HCT116 (cell line): ENCODE data around the gene RBFOX2. TPM values are rescaled to one million over a fixed set of nuclear protein-coding genes. Genes with fewer than 3 reads are reported as not detected.

Experiments used
- ATAC-seq: fragments of 200-7000 bp; cut with Tn5 transposase; 2 replicates; pipeline ENCODE4 v1.9.1; 2020; ENCODE audit warnings: mild to moderate bottlenecking, moderate library complexity
- BruUV-seq: library from RNA; stranded (reverse); fragments of 400-500 nt; replicated peaks from 2 replicates; lab custom pipeline; 2021; lab: Mats Ljungman, UMichigan
- CTCF ChIA-PET: fragments of 300-600 bp; sonication (Branson Sonifier 250); formaldehyde crosslinking; loops from one replicate; lab custom pipeline; 2021; ENCODE audit warnings: antibody characterized with exemption; lab: Charles Lee
- POLR2A ChIA-PET: fragments of 300-600, 350-600 bp; sonication (Branson Sonifier 250); formaldehyde crosslinking; loops from one replicate; lab custom pipeline; 2021; ENCODE audit warnings: antibody characterized with exemption; lab: Charles Lee
- RAD21 ChIA-PET, 2 experiments: fragments of 300-600 bp; sonication (Branson Sonifier 250); formaldehyde crosslinking; loops; one replicate each; lab custom pipeline; 2023; ENCODE audit warnings: low total read pairs in 2 of 2; ENCODE audit not compliant: uncharacterized antibody in 2 of 2, unreplicated experiment in 2 of 2, low non-redundant PET in 1 of 2; lab: Charles Lee
- DNase-seq: peaks from one replicate; pipeline ENCODE4 v3.0.0-alpha.2; 2010; ENCODE audit warnings: low read depth, low spot score
- H2AFZ ChIP-seq: fragments of 200-600 bp; shearing (Covaris generic), sonication (generic); 2 replicates; pipeline ENCODE4 v1.6.1; 2017; ENCODE audit warnings: low read depth, mixed run types, mixed read lengths, antibody characterized with exemption, low read length; ENCODE audit not compliant: poor library complexity, severe bottlenecking
- H3K27ac ChIP-seq: 2 replicates; pipeline ENCODE4 v1.5.1; 2012; ENCODE audit warnings: low read depth, low read length
- H3K27me3 ChIP-seq: fragments of 200-600 bp; sonication (generic); 2 replicates; pipeline ENCODE4 v1.6.1; 2016; ENCODE audit warnings: mixed run types, low read length, mixed read lengths; ENCODE audit not compliant: insufficient read depth
- H3K36me3 ChIP-seq, 2 experiments: fragments of 200-500 bp in 1 of 2; fragments of 200-600 bp in 1 of 2; sonication (Bioruptor generic) in 1 of 2; sonication (generic) in 1 of 2; 2 replicates each; pipeline versions ENCODE4 v1.5.1 to v1.6.1; 2014 to 2016; ENCODE audit warnings: low read length in 2 of 2, inconsistent platforms in 1 of 2, mixed read lengths in 1 of 2, mixed run types in 1 of 2; ENCODE audit not compliant: insufficient read depth in 2 of 2, control insufficient read depth in 1 of 2
- H3K4me1 ChIP-seq, 2 experiments: fragments of 200-600 bp in 1 of 2; sonication (generic) in 1 of 2; 2 replicates each; pipeline versions ENCODE4 v1.5.1 to v1.6.1; 2012 to 2017; ENCODE audit warnings: low read length in 2 of 2, inconsistent platforms in 1 of 2, mild to moderate bottlenecking in 1 of 2, mixed read lengths in 1 of 2, mixed run types in 1 of 2, moderate library complexity in 1 of 2; ENCODE audit not compliant: insufficient read depth in 2 of 2, control insufficient read depth in 1 of 2
- H3K4me2 ChIP-seq: fragments of 200-600 bp; sonication (generic); 2 replicates; pipeline ENCODE4 v1.6.1; 2017; ENCODE audit warnings: mixed run types, low read length, mixed read lengths
- H3K4me3 ChIP-seq, 2 experiments: fragments of 200-600 bp in 1 of 2; sonication (generic) in 1 of 2; replicated peaks in 1 of 2; 2 replicates each; pipeline ENCODE4 v1.5.1; 2011 to 2016; ENCODE audit warnings: low read length in 2 of 2, control low read depth in 1 of 2, low read depth in 1 of 2, mild to moderate bottlenecking in 1 of 2, mixed read lengths in 1 of 2, mixed run types in 1 of 2
- H3K79me2 ChIP-seq: fragments of 200-600 bp; sonication (generic); 2 replicates; pipeline ENCODE4 v1.6.1; 2017; ENCODE audit warnings: mild to moderate bottlenecking, mixed run types, low read length, moderate library complexity, mixed read lengths; ENCODE audit not compliant: insufficient read depth
- H3K9ac ChIP-seq: fragments of 200-600 bp; sonication (generic); 2 replicates; pipeline ENCODE4 v1.6.1; 2016; ENCODE audit warnings: low read length, mixed read lengths
- H3K9me2 ChIP-seq: fragments of 200-600 bp; sonication (generic), shearing (Covaris generic); 2 replicates; pipeline ENCODE4 v1.6.1; 2017; ENCODE audit warnings: mixed run types, mild to moderate bottlenecking, moderate library complexity; ENCODE audit not compliant: insufficient read depth
- H3K9me3 ChIP-seq, 2 experiments: fragments of 200-500 bp in 1 of 2; fragments of 200-600 bp in 1 of 2; sonication (Bioruptor generic) in 1 of 2; sonication (generic) in 1 of 2; 2 replicates each; pipeline ENCODE4 v1.6.1; 2014 to 2017; ENCODE audit warnings: low read length in 2 of 2, mixed read lengths in 2 of 2, inconsistent platforms in 1 of 2, low read depth in 1 of 2, mild to moderate bottlenecking in 1 of 2, mixed run types in 1 of 2, moderate library complexity in 1 of 2; ENCODE audit not compliant: control insufficient read depth in 1 of 2, insufficient read depth in 1 of 2
- H4K20me1 ChIP-seq: fragments of 200-600 bp; sonication (generic), shearing (Covaris generic); 2 replicates; pipeline ENCODE4 v1.6.1; 2017; ENCODE audit warnings: mixed run types, mild to moderate bottlenecking, moderate library complexity; ENCODE audit not compliant: insufficient read depth
- ATF3 ChIP-seq: IDR thresholded peaks from 2 replicates; pipeline ENCODE4 v1.6.1; 2012
- EGR1 ChIP-seq: IDR thresholded peaks from 2 replicates; pipeline ENCODE4 v1.6.1; 2012; ENCODE audit warnings: low read depth
- EZH2phosphoT487 ChIP-seq: fragments of 200-600 bp; IDR thresholded peaks from 2 replicates; pipeline ENCODE4 v1.6.1; 2018; ENCODE audit warnings: antibody characterized with exemption, borderline replicate concordance
- FOSL1 ChIP-seq: IDR thresholded peaks from 2 replicates; pipeline ENCODE4 v1.6.1; 2012; ENCODE audit warnings: low read depth
- POLR2A ChIP-seq: IDR thresholded peaks from 2 replicates; pipeline ENCODE4 v1.7.0; 2011; ENCODE audit warnings: borderline replicate concordance; ENCODE audit not compliant: insufficient read depth, insufficient read length; ENCODE audit errors: extremely low read depth
- POLR2AphosphoS5 ChIP-seq: IDR thresholded peaks from 2 replicates; pipeline ENCODE4 v1.6.1; 2011; ENCODE audit warnings: mild to moderate bottlenecking, low read depth, low read length, moderate library complexity
- YY1 ChIP-seq: IDR thresholded peaks from 2 replicates; pipeline ENCODE4 v1.6.1; 2011; ENCODE audit warnings: low read length, low read depth, moderate library complexity, mild to moderate bottlenecking; ENCODE audit not compliant: insufficient replicate concordance; ENCODE audit errors: extremely low read depth
- ZNF274 ChIP-seq: fragments of 200-500 bp; sonication (Bioruptor generic); IDR thresholded peaks from 2 replicates; pipeline ENCODE4 v1.6.1; 2014; ENCODE audit warnings: mild to moderate bottlenecking, low read depth, low read length, inconsistent platforms
- intact Hi-C: fragments of 100-400 bp; cut with micrococcal nuclease; formaldehyde crosslinking; loops from 2 replicates; pipeline ENCODE4 v1.10.0; 2022
- total RNA-seq: library from RNA; stranded (reverse); gene quantifications from one replicate; pipeline ENCODE4 v1.2.1, GENCODE V29; 2021; ENCODE audit not compliant: unreplicated experiment

RBFOX2 gene
- total RNA-seq, 1 experiment from 2014 or later: 83.9 TPM

- H3K4me3 ChIP-seq: peak overlapping the region; percentile 62 to 64
- H3K9me3 ChIP-seq: no peaks in the 10 kb centered on the region
- ATAC-seq (peak; percentile 53), DNase-seq (no peak)
- intact Hi-C loops: no loop called here
- H3K36me3 ChIP-seq: no peaks in the 10 kb centered on the region
- TF ChIP-seq YY1: no peak
- no peak for TF ChIP-seq ATF3
- peak; percentile 57 for TF ChIP-seq POLR2A
- no peak for TF ChIP-seq ZNF274
- CTCF ChIA-PET: interaction anchor here (0.6 to 3.3 kb wide), 55 partner anchors 9 to 686 kb away, joined by 3 to 55 read pairs (median 4); partner anchors contain the start of gene RBFOX2
- peak overlapping the region; percentile 96 for H2AFZ ChIP-seq
- RAD21 ChIA-PET: interaction anchor here (0.8 to 1.4 kb wide), 5 partner anchors 10 to 227 kb away, joined by 3 to 5 read pairs (median 4); partner anchors contain the start of gene RBFOX2 (in 1 of the 2)
- H3K27me3 ChIP-seq: no peaks in the 10 kb centered on the region
- peak overlapping the region; percentile 70 for H3K9ac ChIP-seq
- H3K9me2 ChIP-seq: no peaks in the 10 kb centered on the region
- H3K27ac ChIP-seq: peak overlapping the region; percentile 64
- no peaks in the 10 kb centered on the region for H4K20me1 ChIP-seq
- H3K4me1 ChIP-seq: peaks cover 4 to 19% of the 10 kb centered on the region in 2 experiments
- H3K79me2 ChIP-seq: no peaks in the 10 kb centered on the region
- POLR2A ChIA-PET: interaction anchor here (0.6 to 1.6 kb wide), 8 partner anchors 8 to 438 kb away, joined by 3 to 7 read pairs (median 4); partner anchors contain the start of gene RBFOX2
- TSS peak; percentile 92 for BruUV-seq
- H3K4me2 ChIP-seq: peak overlapping the region; percentile 89
Observed at GRCh38 chr22:36065462-36065774, 36.8 kb upstream of the RBFOX2 start.

DNA sequence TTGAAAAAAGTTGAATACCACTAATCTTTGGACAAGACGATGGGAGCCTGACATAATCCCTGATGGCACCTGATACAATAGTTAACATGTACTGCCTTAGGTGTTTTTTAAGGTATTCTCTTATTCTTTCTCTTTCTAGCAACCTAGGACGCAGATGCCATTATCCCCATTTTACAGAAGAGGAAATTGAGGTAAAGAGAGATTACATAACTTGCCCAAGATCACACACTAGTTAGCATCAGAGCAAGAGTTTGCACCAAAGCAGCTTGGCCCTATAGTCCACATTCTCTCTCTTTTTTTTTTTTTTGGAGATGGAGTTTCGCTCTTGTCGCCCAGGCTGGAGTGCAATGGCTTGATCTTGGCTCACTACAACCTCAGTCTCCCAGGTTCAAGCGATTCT is 35.7 kb upstream of the RBFOX2 start:
- Histone ChIP-seq H3K9me3 (no peaks in the 10 kb centered on the region), H3K79me2 (no peaks in the 10 kb centered on the region), H3K36me3 (no peaks in the 10 kb centered on the region), H3K9ac (no peak overlapping the region), H2AFZ (no peak overlapping the region), H3K4me2 (no peak overlapping the region), H3K4me1 (peaks cover 4 to 19% of the 10 kb centered on the region in 2 experiments), H3K27me3 (no peaks in the 10 kb centered on the region), H3K9me2 (no peaks in the 10 kb centered on the region), H3K27ac (no peak overlapping the region), H4K20me1 (no peaks in the 10 kb centered on the region), H3K4me3 (no peak overlapping the region)
- ATAC-seq (no peak), DNase-seq (no peak)
- no TSS peak for BruUV-seq
- intact Hi-C loops: no loop called here
- ChIA-PET POLR2A (no interaction called here), RAD21 (interaction anchor here in 1 of 2 experiments (1.4 kb wide), 1 partner anchor 12 kb away, joined by 3 read pairs; no protein-coding TSS in a partner anchor), CTCF (interaction anchor here (3.3 kb wide), 1 partner anchor 12 kb away, joined by 55 read pairs; no protein-coding TSS in a partner anchor)
- TF ChIP-seq FOSL1 (no peak), POLR2AphosphoS5 (no peak), EGR1 (no peak), EZH2phosphoT487 (no peak)
